ENCODE measurements around the gene ZSWIM4.
"Not testable (repeated sequence)": the region's sequence is repeated elsewhere in the genome, so short reads cannot be mapped to it uniquely, and the experiment has no call there.

The ZSWIM4 gene

DNA sequence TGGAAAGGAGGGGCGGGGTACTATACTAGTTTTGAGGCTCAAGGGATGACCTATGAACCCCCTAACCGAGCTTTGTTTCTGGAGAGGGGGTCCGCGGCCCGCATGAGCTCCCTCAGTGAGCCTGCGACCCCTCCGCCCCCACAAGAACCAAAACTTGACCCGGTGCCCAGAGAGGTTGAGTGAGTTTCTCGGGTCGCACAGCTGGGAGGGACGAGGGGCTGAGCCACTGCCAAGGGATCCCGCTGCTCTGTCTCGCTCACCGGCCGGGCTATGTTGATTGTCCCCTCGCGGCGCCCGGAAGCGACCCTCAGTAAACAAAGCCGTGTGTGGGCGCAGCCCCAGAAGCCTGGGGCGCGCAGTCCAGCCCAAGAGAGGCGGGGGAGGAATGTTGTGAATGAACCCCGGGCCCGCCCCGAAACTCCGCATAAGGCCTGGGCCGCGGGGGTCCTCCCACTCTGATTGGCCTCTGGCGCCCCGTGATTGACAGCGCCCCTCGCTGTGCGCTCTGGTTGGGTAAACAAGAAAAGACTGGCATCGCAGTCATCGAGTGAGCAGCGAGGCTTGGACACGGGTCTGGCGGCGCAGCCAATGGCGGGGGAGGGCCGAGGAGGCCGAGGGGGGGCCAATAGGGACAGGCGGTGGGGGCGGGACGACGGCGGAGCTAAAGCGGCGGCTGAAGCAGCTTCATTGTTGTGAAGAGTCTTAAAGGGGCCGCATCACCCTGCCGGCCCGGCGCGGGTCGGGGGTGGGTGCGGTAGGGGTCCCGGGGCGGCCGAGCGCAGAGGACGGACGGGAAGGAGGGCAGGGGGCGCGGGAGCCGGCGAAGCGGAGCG, at the start of gene ZSWIM4:
ZSWIM4 (plus strand) TSS at position 687 of the 833 bp plus-strand sequence. CDS start 206 bp downstream, outside the sequence.
- peak; percentile 92 for DNase-seq

- DNase-seq: no peak
Observed at GRCh38 chr19:13747098-13747453, 48.2 kb upstream of the ZSWIM4 start.

DNA sequence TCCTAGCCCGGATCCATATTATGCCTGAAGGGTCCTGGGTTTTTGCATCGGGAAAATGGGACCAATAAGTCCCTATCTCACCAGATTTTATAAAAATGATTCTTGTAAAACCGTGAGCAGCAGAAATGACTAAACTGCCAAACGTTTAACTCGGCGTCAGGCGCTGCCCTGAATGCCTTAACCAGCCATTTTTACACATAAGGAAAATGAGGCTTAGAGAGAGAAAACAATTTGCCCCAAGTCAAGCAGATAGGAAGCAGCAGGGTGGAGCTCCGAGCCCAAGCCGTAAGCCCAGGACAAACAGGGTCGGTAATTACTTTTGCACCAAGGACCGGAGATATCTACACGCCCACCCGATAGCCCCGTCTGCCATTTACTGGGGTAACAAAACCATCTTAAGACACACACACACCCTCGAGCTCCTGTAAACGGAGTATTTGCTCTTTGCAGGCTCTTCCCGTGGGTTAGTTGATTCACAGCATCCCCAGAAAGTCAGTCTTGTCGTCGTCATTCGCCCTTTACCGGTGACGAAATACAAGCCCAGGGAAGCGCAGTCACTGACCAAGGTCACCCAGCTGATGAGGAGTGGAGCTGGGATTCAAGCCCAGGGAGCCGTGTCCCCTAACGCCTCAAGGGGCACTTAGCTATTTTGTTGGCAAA, 46.9 kb upstream of the ZSWIM4 start:
- DNase-seq: no peak

- no peak for DNase-seq
Observed at GRCh38 chr19:13751436-13751835, 43.8 kb upstream of the ZSWIM4 start.

- not testable (repeated sequence) for DNase-seq
Observed at GRCh38 chr19:13753622-13754021, 41.6 kb upstream of the ZSWIM4 start.

DNA sequence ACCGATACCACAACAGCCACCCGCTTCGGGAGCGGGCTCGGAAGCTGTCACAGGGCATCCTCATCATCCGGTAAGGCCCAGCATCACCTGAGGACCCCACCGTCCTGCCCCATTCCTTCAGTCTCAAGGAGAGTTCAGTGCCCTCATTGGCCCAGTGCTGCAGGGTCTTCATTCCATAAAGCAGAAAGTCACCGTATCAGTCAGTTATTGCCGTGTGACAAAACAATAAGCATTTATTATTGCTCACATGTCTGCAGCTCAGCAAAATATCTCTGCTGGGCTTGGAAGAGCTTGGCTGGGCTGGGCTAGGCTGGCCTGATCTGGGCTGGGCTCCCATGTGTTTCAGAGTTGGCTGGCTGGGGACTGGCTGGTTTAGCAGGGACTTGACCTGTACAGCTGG, 39.0 kb upstream of the ZSWIM4 start:
- no peak for DNase-seq

DNA sequence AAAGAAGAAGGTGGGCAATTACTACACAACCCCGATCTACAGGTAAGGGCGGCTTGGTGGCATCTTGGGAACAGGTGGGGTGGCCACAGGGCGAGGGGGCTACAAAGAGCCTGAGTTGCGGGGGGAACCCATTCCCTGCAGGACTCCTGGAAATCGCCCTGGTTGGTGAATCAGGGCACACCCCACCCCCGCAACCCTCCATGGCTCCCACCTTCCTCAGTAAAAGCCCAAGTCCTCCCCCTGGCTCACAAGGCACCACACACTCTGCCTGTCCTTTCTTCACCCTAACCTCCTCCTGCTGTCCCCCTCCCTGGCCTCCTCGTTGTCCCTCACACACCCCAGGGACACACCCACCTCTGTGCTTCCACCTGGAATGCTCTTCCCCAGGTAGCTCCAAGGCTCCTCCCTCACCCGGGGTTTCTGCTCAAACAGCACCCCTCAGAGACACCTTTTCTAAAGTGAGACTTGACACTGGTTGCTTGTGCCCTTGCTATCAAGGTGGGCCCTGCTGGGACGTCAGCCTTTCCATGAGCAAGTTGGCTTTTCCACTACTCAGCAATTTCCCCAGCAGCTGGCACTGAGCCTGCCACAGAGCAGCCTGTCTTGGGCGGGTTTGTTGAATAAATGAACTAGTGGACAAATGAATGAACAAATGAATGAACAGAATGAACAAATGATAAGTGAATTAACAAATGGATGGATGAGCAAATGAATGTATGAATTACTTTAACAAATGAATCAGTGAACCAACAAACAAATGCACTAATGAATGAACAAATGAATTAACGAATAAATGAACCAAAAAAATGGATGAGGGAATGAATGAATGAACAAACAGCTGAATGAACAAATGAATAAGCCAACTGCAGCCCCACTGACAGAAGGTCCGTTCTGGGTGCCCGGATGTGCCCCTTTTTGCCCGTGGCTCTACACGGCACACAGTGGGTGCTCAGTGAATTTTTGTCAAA, 37.2 kb upstream of the ZSWIM4 start:
- no peak for DNase-seq

DNA sequence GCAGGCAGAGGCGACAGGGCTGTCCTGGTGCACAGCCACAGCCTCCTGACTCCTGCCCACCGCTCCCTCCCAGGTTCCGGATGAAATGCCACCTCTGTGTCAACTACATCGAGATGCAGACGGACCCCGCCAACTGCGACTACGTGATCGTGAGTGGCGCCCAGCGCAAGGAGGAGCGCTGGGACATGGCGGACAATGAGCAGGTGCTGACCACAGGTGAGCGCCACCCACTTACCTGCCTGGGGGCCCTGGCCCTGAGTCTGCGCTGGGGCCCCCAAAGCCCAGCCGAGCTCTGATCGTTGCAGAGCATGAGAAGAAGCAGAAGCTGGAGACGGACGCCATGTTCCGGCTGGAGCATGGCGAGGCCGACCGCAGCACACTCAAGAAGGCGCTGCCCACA, 36.4 kb upstream of the ZSWIM4 start:
- DNase-seq: no peak

DNA sequence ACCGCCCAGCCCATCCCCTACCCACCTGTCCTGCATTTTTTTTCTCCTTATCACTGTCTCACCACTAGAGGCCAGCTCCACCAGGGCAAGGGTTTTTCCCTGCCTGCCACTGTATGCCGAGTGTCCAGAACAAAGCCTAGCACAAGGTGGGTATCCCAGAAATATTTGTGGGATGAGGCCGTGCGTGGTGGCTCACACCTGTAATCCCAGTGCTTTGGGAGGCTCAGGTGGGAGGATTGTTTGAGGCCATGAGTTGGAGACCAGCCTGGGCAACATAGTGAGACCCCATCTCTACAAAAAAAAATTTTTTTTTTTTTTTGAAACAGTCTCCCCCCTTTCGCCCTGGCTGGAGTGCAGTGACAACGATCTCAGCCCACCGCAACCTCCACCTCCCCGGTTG, 33.8 kb upstream of the ZSWIM4 start:
- DNase-seq: no peak

GRCh38 chr19:13762635-13763235, 32.5 kb upstream of the ZSWIM4 start:
- no peak for DNase-seq

DNA sequence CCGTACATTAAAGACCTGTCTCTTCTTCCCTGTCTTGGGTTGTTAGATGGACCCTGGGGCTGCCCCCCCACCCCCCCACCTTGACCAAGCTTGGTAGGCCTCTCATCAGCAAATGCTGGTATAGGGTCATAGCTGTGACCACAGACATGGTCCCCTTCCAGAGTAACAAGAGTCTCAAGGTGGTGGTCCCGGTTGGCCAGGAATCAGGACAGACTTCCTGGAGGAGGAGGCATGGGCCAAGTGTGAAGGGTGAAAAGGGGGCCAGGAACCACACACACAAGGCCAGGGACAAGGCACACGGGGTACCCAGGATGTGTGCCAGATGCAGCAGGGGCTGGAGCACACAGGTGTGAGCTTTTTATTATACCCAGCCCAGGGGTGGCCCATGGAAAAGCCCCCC, 32.0 kb upstream of the ZSWIM4 start:
- no peak for DNase-seq

GRCh38 chr19:13764101-13764807, 31.0 kb upstream of the ZSWIM4 start, which contains the start of gene MRI1:
MRI1 (plus strand) TSS chr19:13764522; CDS start chr19:13764589, 67 bp downstream.
- peak; percentile 43 for DNase-seq

DNA sequence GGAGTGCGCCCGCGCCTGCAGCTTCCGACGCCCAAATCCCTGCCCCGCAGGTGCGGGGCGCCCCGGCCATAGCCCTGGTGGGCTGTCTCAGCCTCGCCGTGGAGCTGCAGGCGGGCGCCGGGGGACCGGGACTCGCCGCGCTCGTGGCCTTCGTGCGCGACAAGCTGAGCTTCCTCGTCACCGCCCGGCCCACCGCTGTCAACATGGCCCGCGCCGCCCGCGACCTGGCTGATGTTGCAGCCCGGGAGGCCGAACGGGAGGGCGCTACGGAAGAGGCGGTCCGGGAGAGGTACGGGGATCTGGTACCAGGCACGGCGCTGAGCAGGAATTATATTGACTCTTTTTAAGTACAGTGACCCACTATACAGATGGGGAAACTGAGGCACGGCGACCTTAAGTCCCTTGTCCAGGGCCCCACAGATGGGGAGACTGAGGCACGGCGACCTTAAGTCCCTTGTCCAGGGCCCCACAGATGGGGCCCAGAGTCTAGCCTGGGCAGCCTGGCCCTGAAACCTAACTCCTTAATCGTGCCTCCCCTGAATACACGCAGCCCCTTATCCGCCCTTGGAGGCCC, 30.3 kb upstream of the ZSWIM4 start:
- DNase-seq: no peak

GRCh38 chr19:13765395-13766094, 29.7 kb upstream of the ZSWIM4 start:
- no peak for DNase-seq

DNA sequence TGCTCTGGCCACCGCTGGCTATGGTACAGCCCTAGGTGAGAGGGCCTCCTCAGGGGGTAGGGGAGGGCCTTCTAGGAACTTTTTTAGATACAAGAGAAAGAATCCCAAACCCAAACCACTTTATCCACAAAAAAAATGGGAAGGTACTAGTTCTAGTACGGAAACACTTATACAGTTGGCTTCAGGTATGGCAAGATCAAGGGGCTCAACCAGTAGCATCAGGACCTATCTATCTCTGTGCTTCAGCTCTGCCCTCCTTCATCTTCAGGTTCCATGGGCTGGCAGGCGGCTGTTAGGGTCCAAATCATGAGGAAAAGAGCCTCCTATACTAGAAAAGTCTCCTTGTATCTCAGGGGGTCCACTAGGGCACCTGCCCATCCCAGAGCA, 29.2 kb upstream of the ZSWIM4 start:
- DNase-seq: no peak

GRCh38 chr19:13768510-13768909, 26.7 kb upstream of the ZSWIM4 start:
- DNase-seq: no peak

GRCh38 chr19:13770013-13770635, 25.1 kb upstream of the ZSWIM4 start:
- DNase-seq: no peak

DNA sequence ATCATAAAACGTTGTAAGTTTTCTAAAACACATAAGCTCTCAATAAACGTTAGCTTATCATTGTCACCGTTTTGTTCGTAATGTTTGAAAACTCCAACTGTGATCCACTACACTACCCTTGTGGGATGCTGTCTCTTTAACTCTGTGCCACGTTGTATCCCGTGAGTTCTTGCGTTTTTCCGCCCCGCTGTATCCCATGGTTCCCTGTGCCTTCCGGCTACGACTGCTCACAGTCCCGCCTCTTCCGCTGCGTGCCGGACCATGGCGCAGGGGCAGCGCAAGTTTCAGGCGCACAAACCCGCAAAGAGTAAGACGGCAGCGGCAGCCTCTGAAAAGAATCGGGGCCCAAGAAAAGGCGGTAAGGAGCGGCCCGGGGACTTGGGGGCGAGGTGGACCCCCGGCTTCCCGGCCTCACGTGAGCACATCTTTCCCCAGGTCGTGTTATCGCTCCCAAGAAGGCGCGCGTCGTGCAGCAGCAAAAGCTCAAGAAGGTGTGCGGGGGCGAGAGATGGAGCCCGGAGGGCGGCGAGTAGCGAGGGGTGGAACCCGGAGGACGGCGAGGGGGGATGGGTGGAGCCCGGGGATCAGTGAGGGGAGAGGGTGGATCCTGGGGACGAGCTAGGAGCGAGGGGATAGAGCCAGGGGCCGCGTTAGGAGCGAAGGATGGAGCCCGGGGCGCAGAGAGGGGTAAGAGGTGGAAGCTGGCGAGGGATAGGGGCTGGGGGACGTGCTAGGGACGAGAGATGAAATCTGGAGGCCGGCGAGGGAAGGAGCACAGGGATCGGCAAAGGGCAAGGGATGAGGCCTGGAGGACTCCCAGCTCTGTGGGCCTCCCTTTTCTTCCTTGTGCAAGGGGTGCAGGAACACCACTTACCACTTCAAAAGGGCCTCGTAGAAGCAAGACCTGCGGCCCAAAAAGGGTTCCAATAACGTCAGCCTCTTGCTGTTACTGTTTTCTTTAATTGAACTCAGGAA, 20.7 kb upstream of the ZSWIM4 start, which contains the start of gene C19orf53:
C19orf53 (plus strand) TSS at position 240 of the 975 bp plus-strand sequence; CDS start at position 262, 22 bp downstream.
- peak; percentile 76 for DNase-seq

- DNase-seq: no peak
Observed at GRCh38 chr19:13778398-13778797, 16.8 kb upstream of the ZSWIM4 start.
